NCI-H748 (cell line): ENCODE data around the gene ERICH6.
A peak's percentile ranks its signal among the peaks of the same experiment; 100 is the strongest.

Source experiments
- DNase-seq: peaks from one replicate; lab custom pipeline; 2025; ENCODE audit not compliant: unreplicated experiment; lab: John Stamatoyannopoulos, UW

ERICH6 gene

GRCh38 chr3:150620002-150620689 is 83.6 kb downstream of the ERICH6 start:
- no peak for DNase-seq

- no peak for DNase-seq
These were observed 89.8 kb downstream of the ERICH6 start for GRCh38 chr3:150613709-150614480.

GRCh38 chr3:150613034-150613433 is 90.7 kb downstream of the ERICH6 start:
- no peak for DNase-seq

GRCh38 chr3:150612494-150612893 is 91.2 kb downstream of the ERICH6 start:
- DNase-seq = no peak

GRCh38 chr3:150611666-150612065 is 92.1 kb downstream of the ERICH6 start:
- no peak for DNase-seq

- peak; percentile 59 for DNase-seq
These were observed 92.9 kb downstream of the ERICH6 start for GRCh38 chr3:150610785-150611184.

- DNase-seq = no peak
These were observed 93.7 kb downstream of the ERICH6 start for GRCh38 chr3:150609988-150610387.
